Effector memory CD4-positive, alpha-beta T cell (primary cell): ENCODE data around the gene RFTN1.

Source experiments
- DNase-seq, 3 donors: peaks; one replicate each; pipeline ENCODE4 v3.0.0-alpha.2; 2020
- H3K27ac ChIP-seq: 2 replicates; pipeline ENCODE4 v1.7.0; 2013; ENCODE audit warnings: mild to moderate bottlenecking, low read length, moderate library complexity; ENCODE audit not compliant: insufficient read depth, poor library complexity, severe bottlenecking
- H3K27me3 ChIP-seq: replicated peaks from 2 replicates; pipeline ENCODE4 v1.7.0; 2013; ENCODE audit warnings: mild to moderate bottlenecking, low read length; ENCODE audit not compliant: insufficient read depth, control insufficient read depth, poor library complexity, severe bottlenecking
- H3K36me3 ChIP-seq: 2 replicates; pipeline ENCODE4 v1.7.0; 2013; ENCODE audit warnings: mild to moderate bottlenecking, low read length, moderate library complexity; ENCODE audit not compliant: control insufficient read depth, insufficient read depth
- H3K4me1 ChIP-seq: 2 replicates; pipeline ENCODE4 v1.7.0; 2013; ENCODE audit warnings: low read length, mild to moderate bottlenecking; ENCODE audit not compliant: control insufficient read depth, insufficient read depth, poor library complexity, severe bottlenecking
- H3K4me3 ChIP-seq: 2 replicates; pipeline ENCODE4 v1.7.0; 2013; ENCODE audit warnings: low read length, low read depth, mild to moderate bottlenecking; ENCODE audit not compliant: insufficient read depth, poor library complexity, severe bottlenecking
- H3K9me3 ChIP-seq: 2 replicates; pipeline ENCODE4 v1.7.0; 2013; ENCODE audit warnings: mild to moderate bottlenecking, low read length, moderate library complexity; ENCODE audit not compliant: control insufficient read depth

Gene RFTN1

GRCh38 chr3:16470590-16470989, 42.9 kb downstream of the RFTN1 start:
- Histone ChIP-seq H3K4me3 (no peak overlapping the region), H3K36me3 (peaks cover 15% of the 10 kb centered on the region), H3K27me3 (no peaks in the 10 kb centered on the region), H3K4me1 (peaks cover 11% of the 10 kb centered on the region), H3K9me3 (no peaks in the 10 kb centered on the region), H3K27ac (no peak overlapping the region)
- no peak for DNase-seq

GRCh38 chr3:16468336-16469098, 45.0 kb downstream of the RFTN1 start:
- Histone ChIP-seq H3K36me3 (peaks cover 15% of the 10 kb centered on the region), H3K9me3 (no peaks in the 10 kb centered on the region), H3K4me1 (peaks cover 11% of the 10 kb centered on the region), H3K27ac (peak overlapping the region; percentile 45), H3K4me3 (no peak overlapping the region), H3K27me3 (no peaks in the 10 kb centered on the region)
- no peak for DNase-seq

DNA sequence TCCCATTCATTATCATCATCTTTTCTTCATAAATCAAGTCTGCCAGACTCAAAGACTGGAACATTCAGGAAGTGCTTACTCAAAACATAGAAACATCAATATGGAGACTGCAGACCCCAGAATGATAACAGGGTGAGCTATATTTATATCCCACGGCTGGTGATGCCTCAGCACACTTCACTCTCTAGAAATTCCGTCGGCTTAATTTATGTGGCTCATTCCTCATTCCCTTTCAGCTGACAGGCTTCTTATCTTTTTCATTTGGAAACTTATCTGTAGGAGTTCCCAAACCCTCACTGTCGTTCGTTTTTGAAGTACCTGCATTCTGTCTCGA, 45.5 kb downstream of the RFTN1 start:
- Histone ChIP-seq H3K4me3 (no peak overlapping the region), H3K36me3 (peaks cover 15% of the 10 kb centered on the region), H3K9me3 (no peaks in the 10 kb centered on the region), H3K27ac (peak overlapping the region; percentile 45), H3K27me3 (no peaks in the 10 kb centered on the region), H3K4me1 (peaks cover 11% of the 10 kb centered on the region)
- no peak for DNase-seq

DNA sequence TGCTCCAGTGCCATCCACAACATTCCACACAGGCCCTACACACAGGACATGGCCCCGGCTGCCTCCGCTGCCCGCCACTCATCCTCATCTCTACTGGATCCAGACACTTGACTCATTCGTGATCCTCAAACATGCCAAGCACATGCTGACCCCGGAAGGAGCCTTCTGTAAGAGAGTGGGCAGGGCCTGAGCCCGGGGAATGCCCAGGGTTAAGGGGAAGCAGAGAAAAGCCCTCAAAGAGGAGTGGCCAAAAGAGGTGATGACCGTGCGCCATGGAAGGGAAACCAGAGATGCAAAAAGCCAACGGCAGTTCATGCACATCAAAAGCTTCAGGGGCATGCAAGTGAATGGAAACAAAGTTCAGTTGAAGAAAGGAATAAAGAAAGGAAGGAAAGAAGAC, 46.1 kb downstream of the RFTN1 start:
- Histone ChIP-seq H3K9me3 (no peaks in the 10 kb centered on the region), H3K27ac (no peak overlapping the region), H3K4me3 (no peak overlapping the region), H3K36me3 (peaks cover 14% of the 10 kb centered on the region), H3K4me1 (peaks cover 11% of the 10 kb centered on the region), H3K27me3 (no peaks in the 10 kb centered on the region)
- DNase-seq: peak in 2 of 3 donors; percentile 24 to 36

- no peak for DNase-seq
- H3K4me1 ChIP-seq: peaks cover 11% of the 10 kb centered on the region
- H3K27ac ChIP-seq: no peak overlapping the region
- H3K4me3 ChIP-seq: no peak overlapping the region
- peaks cover 8% of the 10 kb centered on the region for H3K36me3 ChIP-seq
- no peaks in the 10 kb centered on the region for H3K27me3 ChIP-seq
- H3K9me3 ChIP-seq: no peaks in the 10 kb centered on the region
Observed at GRCh38 chr3:16466822-16467221, 46.7 kb downstream of the RFTN1 start.

DNA sequence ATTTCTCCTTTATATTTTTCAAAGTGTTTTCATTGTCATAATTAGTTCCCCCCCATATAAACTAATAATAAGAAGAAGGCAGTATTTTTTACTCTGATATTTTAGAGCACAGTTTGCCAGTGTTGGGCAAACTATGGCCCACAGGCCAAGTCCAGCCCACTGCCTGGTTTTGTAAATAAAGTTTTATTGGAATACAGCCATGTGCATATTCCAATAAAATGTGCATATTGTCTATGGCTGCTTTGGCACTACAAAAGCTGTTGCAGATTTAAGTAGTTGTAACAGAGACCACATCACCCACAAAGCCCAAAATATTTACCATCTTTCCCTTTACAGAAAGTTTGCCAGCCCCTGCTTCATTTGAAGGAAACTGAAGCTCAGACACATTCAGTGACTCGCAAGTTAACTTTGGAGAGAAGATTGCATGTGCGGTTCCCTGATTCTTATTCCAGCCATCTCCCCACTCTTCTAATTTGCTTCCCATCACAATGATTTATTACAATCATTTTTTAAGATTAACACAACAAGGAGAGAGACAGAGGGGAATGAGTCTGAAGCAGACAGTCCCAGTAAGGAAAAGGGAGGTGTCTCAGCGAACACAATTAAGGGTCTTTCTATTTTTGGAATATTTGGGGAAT, 48.9 kb downstream of the RFTN1 start:
- Histone ChIP-seq H3K4me3 (no peak overlapping the region), H3K9me3 (no peaks in the 10 kb centered on the region), H3K27me3 (no peaks in the 10 kb centered on the region), H3K4me1 (peaks cover 11% of the 10 kb centered on the region), H3K27ac (no peak overlapping the region), H3K36me3 (no peaks in the 10 kb centered on the region)
- DNase-seq: no peak

GRCh38 chr3:16463914-16464313, 49.6 kb downstream of the RFTN1 start:
- H3K27ac ChIP-seq: no peak overlapping the region
- H3K4me3 ChIP-seq: no peak overlapping the region
- no peaks in the 10 kb centered on the region for H3K36me3 ChIP-seq
- H3K27me3 ChIP-seq: no peaks in the 10 kb centered on the region
- H3K4me1 ChIP-seq: peaks cover 10% of the 10 kb centered on the region
- no peak for DNase-seq
- H3K9me3 ChIP-seq: no peaks in the 10 kb centered on the region

DNA sequence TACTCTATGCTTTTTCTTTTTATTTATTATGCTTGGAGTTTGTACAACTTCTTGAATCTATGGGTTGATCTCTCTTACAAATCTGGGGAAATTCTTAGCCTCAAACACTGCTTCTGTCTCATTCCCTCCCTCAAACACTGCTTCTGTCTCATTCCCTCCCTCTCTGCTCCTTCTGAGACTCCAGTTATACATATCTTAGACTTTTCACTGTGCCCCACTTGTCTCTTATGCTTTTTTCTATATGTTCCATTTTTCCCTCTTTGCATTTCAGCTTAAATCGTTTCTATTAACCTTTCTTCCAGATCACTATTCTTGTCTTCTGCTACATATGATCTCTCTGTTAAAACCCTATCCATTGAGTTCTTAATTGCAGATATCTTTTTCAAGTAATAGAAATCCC, 50.4 kb downstream of the RFTN1 start:
- Histone ChIP-seq H3K4me1 (peaks cover 6% of the 10 kb centered on the region), H3K27me3 (no peaks in the 10 kb centered on the region), H3K9me3 (no peaks in the 10 kb centered on the region), H3K27ac (peak overlapping the region; percentile 28), H3K36me3 (no peaks in the 10 kb centered on the region), H3K4me3 (no peak overlapping the region)
- no peak for DNase-seq

DNA sequence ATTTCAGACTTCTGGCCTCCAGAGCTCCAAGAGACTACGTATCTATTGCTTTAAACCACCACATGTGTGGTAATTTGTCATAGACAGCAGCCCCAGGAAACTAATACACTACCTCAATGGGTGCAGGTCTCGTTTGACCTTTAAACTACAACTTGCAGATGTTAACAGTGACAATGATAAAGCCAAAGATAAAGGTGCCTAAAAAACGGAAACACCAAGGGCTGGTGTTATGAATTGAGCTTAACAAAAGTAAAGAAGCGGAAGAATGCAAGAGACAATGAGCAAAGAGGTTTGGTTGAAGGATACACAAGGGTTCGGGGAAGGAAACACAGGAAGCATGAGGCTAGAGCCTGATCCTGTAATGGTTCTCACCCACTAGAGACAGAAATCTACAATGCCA, 50.8 kb downstream of the RFTN1 start:
- Histone ChIP-seq H3K9me3 (no peaks in the 10 kb centered on the region), H3K4me3 (no peak overlapping the region), H3K4me1 (peaks cover 3% of the 10 kb centered on the region), H3K36me3 (no peaks in the 10 kb centered on the region), H3K27ac (peak overlapping the region; percentile 28), H3K27me3 (no peaks in the 10 kb centered on the region)
- peak in 1 of 3 donors; percentile 6 for DNase-seq

DNA sequence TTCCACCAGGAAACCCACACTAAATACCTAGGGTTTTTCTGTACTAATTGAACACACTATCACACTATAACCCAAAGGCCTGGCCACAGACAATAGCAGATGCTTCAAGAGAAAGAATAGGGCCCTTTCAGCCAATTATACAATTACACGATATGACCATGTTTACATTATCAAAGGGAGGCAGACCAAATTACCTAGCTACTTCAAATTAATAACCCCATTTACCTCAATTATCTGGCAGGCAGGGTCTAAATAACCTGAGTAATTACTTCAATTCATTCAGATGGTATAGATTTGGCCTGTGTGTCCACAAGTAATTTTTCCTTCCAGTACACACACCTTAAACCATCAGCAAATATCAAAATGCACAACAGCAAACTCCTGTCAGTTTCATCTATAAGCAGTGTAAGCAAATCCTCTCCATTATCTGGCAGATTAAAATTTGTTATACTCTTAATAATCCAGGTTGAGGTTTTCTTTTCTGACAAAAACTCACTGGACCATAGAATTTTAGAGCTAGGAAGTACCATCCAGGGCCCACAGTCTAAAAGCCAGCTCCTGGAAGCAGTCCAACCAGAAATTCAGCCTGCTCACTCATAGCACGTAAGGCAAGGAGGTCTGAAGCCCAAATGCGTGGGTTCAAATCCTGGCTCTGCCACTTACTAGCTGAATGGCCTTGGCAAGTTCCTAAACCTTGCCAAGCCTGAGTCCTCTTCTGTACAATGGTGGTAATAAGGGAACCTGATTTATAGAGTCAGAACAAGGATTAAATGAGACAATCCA, 51.8 kb downstream of the RFTN1 start:
- H3K36me3 ChIP-seq: no peaks in the 10 kb centered on the region
- no peak overlapping the region for H3K27ac ChIP-seq
- no peaks in the 10 kb centered on the region for H3K27me3 ChIP-seq
- peaks cover 3% of the 10 kb centered on the region for H3K4me1 ChIP-seq
- no peaks in the 10 kb centered on the region for H3K9me3 ChIP-seq
- no peak for DNase-seq
- H3K4me3 ChIP-seq: no peak overlapping the region
